Ramos (cell line): ENCODE measurements around the gene PCBP1.
"Not testable (repeated sequence)": the region's sequence is repeated elsewhere in the genome, so short reads cannot be mapped to it uniquely, and the experiment has no call there.

Experiments
- in situ Hi-C: fragments of 300-500 bp; cut with MboI; formaldehyde crosslinking; loops from one replicate; pipeline ENCODE4 v1.14.3; 2022; ENCODE audit warnings: low sequenced_read_pairs; ENCODE audit not compliant: unreplicated experiment

PCBP1 gene

DNA sequence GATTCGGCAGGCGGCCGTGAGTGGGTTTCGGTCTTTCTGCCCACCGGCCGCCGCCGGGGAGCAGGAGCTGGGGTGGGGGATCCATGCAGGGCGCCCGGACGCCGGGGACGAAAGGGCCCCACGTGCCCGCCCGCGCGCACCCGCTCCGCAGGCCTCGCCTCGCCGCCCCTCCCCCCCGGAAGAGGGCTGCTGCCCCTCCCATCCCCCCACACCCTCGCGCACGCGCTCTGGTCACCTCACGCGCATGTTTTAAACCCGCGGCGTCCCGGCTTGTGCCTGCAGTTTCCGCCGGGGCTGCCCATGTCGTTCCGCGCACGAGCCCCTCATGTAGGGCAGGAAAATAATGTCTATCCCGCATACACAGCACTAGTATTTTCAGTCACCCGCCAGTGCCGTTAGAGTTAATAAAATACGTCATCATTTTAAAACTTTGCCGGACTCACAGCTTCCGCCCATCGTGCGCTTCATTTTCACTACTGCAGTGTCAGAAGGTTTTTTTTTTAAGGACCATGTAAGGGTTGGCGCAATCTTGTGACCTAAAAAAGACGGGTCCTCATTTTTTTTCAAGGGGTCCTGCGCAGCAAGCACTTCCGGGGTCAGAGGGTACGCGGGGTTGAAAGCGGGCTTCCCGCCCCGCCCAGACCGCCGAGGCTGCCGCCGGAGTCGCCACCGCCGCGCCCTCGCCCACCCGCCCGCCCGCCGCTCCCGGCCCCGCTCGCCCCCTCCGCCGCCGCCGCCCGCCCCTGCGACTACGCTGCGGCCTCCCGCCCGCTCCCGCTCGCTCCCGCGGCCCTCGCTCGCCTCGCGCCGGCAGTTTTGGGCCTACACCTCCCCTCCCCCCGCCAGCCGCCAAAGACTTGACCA is at the start of gene PCBP1:
TSS of gene PCBP1 (plus strand) at position 640 of the 864 bp plus-strand sequence. CDS start 267 bp downstream, outside the sequence.
- in situ Hi-C loops, result loop anchor here (25.0 kb wide), 1 partner anchor 1700 kb away; no protein-coding TSS in a partner anchor

DNA sequence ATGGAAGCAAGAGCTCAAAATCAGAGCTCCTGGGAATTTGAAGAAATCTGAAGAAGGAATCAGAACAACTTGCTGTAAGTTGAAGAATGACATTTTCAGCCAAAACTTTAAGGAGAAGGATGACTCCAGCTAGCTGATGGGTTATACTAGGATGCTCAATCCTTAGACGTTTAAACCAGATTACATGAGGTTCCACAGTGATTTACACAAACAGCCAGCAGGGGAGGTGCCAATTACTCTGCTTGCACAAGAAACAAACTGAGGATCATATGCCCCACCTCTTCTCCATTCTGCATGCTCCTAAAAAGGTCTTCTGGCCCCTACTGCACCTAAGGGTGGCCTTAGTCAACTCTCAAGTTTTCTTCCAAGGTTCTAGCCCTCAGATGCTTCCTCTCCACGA is 47.9 kb upstream of the PCBP1 start:
- in situ Hi-C loops, result no loop called here

DNA sequence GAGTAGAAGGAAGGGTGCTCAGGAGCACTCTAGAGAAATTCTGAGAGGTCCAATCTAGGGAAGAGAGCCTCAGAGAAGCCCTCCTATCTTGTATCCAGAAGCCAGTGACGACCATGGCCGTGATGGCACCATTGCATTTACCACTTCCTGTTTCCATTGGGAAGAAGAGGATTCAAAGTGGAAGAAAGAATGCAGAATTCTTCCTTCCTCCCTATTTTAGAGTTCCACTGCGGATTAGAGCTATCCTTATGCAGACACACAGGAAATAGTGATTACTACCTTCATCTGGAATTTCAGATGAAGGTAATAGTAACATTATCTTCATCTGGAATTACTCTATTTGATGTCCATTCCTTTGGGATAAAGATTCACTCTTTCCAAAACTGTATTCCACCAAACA is 45.6 kb upstream of the PCBP1 start:
- in situ Hi-C loops, result no loop called here

DNA sequence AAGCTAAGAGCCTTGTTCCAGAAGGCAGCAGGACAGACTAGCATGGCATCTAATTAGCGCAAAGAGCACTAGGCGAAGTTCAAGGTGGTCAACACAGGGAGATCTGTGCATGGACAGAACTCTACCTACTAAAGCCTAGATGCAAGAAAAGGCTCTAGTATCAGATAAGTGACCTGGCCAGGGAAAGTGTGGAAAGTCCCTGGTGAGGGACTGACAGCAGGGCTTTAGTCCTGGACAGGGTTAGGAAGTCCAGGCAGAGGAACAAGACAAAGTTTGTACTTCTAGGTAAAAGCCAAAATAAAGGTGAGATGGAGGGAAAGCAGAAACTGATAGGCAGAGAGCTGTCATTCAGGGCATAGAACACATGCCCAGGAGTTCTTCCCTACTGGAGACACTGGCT is 45.0 kb upstream of the PCBP1 start:
- in situ Hi-C loops, result no loop called here

DNA sequence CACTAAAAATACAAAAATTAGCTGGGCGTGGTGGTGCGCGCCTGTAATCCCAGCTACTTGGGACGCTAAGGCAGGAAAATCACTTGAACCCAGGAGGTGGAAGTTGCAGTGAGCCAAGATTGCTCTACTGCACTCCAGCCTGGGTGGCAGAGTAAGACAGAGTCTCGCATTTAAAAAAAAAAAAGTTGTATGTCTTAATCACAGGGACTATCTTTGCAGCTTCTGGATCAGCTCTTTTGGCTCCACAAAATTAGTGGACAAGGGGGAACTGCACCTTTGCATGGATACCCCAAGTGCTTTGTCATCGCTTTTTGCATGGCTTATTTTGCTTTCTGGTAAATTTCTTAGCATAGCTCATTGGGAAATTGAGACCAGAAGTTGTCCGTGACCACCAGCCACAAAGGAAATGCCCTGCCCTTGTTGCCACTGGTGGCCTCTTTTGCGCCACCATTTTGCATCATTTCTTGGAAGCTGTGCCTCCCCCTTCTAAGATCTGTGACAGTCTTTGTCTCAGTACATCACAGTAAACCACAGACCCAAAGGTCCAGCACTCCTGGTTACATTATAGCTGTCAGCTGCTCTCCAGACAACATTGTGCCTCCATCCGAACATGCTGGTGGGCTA is 43.9 kb upstream of the PCBP1 start:
- in situ Hi-C loops, result no loop called here

DNA sequence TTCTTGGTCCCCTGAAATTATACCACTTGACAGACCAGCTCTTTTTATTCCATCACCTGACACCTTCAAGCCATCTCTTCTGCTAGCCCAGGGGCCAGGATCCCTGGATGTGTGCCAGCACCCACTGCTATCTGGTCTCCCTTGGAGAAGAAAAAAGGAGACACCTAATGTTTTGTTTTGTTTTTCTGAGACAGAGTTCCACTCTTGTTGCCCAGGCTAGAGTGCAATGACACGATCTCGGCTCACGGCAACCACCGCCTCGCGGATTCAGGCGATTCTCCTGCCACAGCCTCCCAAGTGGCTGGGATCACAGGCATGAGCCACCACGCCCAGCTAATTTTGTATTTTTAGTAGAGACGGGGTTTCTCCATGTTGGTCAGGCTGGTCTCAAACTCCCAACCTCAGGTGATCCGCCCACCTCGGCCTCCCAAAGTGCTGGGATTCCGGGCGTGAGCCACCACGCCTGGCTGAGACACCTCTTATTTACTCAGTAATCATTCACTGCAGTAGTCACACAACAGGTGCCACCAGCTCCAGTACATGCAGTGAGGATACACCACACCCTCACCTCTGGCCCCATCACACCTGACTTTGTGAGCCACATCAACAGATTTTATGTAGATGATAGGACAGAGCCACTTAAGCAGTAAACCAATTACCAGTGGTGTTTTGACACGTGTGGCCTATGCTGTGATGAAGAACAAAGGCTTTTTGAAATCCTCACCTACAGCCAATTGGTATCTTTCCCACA is 42.8 kb upstream of the PCBP1 start:
- in situ Hi-C loops, result no loop called here

DNA sequence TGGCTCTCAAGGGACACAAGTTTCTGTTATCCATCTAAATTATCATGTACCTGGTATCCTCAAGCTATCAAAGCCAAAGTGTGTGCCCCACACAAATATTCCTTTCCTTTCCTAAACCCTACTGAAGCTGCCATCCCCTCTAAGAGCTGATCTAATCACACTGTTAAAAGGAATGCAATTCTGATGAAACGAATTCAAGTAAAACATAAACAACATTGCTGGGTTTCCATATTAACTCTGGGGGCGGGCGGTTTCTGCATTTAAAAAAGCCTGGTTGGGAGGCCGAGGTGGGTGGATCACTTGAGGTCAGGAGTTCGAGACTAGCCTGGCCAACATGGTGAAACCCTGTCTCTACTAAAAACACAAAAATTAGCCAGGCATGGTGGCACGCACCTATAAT is 41.9 kb upstream of the PCBP1 start:
- in situ Hi-C loops, result no loop called here

DNA sequence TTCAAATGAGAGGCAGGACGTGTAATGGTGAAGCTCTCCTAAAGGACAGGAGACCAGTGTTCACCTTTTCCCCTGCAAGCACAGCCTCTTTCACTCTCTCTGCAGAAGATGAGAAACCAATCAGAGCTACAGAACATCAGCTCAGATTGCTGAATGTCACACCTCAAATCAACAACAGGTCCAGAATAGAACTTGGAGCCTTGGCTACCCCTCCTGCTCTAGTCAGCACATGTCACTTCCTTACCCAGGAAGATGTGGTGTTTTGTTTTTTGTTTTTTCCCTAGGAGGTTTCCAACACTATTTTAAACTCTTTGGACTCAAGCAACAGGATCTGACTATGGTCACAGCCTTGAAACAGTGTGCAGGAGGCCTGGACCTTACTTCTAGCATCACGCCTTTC is 41.3 kb upstream of the PCBP1 start:
- in situ Hi-C loops, result no loop called here

DNA sequence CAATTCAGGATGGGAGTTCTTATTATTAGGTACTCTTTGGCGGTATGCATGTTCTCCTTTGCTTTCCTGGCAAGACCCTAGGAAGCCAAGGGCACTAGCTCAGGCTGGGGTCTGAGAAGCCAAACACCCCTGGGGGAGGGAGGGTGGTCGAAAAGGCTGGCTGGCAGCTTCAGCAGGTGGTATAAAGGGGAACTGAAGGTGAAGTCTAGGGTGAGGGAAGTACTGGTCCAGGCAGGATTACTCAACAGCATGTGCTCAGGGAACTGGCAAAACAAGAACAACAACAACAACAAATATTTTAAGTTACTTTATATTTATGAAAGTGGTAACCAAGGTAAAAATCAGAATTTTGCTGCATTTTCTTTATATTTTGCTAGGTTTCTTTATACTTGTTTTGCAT is 40.7 kb upstream of the PCBP1 start:
- in situ Hi-C loops, result no loop called here

DNA sequence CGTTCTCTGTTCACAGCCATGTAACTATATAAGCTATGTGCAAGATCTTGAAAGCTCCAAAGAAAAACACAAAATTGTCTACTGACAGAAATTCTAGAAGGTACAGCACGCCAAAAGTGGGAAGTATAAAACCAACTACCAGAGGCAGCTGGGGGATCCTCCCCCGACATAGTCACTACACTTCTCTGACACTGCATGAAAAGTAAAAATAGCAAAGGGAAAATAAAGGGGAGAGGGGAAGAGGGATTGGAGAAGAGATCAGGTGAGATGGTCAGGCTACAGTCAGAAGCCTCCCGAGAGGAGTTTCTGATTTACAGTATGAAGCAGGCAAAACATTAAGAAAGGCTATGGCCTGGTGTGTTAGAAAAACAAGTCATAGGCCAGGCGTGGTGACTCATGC is 39.8 kb upstream of the PCBP1 start:
- in situ Hi-C loops, result no loop called here

DNA sequence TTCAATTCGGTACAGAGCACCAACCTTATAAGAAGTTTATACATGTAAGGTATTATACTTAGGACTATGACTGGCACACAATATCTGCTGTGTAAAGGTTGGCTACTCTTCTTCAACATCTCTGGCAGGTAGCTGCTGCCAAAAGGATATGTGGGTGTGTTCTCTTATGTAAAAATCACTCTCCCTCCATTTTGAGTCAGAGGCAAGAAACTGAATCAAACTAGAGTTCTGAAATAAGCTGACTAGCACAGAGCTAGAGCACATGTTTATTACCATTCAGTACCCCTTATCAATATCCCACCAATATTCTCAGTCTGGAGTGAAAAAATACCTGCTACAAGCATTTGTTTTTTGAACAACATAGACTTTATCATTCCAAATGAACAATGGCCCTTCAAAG is 38.0 kb upstream of the PCBP1 start:
- in situ Hi-C loops, result no loop called here

DNA sequence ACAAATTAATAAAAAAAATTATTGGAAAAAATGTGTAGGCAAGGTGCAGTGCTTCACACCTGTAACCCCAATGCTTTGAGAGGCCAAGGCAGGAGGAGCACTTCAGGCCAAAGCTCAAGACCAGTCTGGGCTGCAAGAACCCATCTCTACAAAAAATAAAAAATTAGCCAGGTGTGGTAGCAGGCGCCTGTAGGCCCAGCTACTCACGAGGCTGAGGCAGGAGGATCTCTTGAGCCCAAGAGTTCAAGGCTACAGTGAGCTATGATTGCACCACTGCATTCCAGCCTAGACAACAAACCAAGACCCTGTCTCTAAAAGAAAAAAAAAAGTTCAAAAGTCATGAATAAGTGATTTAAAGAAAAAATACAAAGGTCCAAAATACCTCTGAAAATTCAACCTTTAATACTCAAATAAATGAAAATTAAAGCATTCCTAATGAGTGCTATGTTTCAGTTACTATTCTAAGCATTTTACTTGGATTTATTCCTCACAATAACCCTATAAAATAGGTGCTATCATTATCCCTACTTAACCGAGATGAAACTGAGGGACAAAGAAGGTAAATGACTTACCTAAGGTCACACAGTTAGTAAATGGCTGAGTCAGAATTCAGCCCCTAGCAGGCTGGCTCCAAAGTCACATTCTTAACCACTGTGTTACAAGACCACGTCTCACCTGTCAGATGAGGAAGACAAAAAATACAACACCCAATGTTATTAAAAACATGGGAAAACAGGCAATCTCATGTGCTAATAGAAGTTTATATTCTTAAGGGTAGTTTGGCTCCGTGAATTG is 36.4 kb upstream of the PCBP1 start:
- in situ Hi-C loops, result no loop called here

DNA sequence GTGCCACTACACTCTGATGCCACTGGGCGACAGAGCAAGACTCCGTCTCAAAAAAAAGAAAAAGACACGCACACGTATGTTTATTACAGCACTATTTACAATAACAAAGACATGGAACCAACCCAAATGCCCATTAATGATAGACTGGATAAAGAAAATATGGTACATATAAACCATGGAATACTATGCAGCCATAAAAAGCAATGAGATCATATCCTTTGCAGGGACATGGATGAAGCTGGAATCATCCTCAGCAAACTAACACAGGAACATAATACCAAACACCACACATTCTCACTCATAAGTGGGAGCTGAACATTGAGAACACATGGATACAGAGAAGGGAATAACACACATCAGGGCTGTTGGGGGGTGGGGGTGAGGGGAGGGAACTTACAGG is 32.0 kb upstream of the PCBP1 start:
- in situ Hi-C loops, result not testable (repeated sequence)

DNA sequence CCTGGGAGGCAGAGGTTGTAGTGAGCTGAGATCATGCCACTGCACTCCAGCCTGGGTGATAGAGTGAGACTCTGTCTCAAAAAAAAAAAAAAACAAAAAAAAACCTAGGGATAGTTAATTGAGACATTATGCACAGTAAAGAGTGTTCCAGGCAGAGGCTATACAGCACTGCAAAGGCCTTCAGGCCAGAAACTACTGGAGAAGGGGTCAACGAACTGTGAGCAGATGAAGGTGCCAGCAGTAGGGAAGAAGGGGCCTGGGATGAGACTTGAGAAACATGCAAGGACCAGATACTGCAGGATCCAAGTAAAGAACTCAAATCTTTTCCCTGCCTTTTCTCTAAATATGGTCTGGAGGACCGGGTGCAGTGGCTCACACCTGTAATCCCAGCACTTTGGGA is 26.0 kb upstream of the PCBP1 start:
- in situ Hi-C loops, result no loop called here

DNA sequence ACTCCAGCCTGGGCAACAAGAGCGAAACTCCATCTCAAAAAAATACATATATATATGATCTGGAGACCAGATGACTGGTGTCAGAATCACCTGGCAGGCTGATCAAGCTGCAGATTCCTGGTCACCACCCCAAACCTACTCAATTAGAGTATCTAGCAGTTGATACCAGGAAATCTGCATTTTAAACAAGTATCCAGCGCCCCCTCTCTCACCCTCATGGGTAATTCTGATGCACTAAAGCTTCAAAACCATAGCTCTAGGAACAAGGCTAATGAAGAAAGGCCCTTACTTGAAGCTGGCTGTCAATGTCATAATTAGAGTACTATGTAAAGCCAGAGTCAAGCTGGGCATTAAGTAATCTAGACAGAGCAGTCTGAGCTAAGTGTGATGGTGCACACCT is 25.0 kb upstream of the PCBP1 start:
- in situ Hi-C loops, result no loop called here

DNA sequence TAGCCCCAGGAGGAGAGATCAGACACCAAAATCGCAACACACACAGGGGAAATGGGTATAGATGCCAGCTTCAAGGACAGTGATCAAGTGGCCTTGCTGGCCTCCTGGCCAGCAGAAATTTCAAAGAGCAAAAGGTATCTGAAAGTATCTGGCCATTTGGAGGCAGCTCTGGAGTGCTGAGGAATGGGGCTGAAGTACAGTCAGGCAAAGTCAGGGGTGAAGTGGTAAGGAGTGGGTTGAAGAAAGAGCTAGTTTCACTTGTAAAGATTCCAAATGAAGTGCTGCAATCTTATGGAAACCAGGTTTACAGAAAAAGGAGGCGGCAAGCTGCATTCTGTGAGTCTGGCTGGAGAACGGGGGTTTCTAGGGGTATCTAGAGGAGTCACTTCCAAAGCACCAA is 19.2 kb upstream of the PCBP1 start:
- in situ Hi-C loops, result no loop called here

DNA sequence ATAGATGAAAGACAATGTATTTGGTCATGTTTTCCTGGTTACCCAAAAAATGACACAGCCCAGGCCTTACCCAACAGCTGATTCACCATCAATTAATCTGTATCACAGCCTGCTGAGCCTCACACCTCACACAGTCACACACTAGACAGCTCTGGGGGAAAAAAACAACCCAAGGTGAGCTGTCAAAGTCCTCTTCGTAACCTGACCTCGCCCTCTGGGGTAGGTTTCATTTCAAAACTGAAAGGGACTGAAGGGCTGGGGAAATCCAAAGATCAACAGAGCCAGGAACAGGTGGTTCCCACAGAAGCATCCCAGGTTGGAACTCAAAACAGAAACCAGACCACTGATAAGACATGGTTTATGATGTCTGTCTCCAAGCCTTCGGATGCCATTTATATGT is 18.2 kb upstream of the PCBP1 start:
- in situ Hi-C loops, result no loop called here

DNA sequence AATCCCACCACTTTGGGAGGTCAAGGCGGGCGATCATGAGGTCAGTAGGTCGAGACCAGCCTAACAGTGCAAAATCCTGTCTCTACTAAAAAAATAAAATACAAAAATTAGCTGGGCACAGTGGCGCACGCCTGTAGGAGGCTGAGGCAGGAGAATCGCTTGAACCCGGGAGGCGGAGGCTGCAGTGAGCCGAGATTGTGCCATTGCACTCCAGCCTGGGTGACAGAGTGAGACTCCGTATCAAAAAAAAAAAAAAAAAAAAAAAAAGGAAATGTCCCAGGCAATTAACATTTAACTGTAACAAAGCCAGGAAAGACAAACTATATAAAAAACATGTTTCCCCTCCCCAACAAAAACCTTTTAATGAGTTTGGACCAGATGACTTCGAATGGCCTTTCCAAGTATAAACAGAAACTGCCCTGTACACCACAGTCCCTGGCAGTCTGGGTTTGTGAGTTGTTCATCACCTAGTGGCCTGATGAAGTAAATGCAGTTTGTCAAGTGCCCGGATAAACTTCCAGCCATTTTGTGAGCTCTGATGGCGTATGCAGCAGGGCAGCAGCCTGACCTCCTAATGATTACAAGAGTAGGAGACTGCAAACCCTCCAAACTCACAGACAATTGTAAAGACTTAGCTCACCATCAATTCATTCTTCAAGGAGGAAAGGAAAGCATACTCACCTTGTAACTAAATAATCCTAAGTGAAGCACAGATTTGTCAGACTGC is 16.6 kb upstream of the PCBP1 start:
- in situ Hi-C loops, result no loop called here

DNA sequence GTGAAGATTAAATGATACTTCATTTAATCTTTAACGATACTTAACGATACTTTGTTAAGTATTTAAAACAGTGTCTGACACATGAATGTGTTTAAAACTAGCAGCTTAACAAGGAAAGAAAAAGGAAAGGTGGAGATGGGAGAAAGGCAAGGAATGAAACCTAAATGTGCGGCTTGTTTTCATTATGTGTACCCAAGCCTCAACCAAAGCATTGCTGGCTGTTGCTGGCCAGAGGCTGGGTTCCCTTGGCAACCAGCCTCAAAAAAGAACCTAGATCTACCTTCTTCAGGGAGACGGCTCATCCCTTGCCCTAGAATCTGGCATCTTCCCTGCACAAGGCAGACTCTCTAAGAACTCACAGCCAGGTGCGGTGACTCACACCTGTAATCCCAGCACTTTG is 13.8 kb upstream of the PCBP1 start:
- in situ Hi-C loops, result no loop called here

DNA sequence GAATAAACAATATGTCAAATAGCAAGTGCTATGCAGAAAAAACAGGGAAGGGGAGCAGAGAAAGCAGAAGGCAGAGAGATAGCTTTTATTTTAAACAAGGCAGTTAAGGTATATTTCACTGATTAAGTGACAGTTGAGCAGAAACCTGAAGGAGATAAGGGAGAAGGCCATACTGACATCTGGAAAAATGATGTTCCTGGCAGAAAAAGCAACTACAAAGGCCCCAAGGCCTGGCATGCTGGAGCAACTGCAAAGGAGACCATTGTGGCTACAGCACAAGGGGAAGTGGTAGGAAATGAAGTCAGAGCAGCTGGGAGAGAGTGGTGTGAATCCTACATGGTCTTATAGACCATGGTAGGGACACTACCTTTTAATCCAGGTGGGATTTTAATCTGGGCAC is 8.9 kb upstream of the PCBP1 start:
- in situ Hi-C loops, result loop anchor here (25.0 kb wide), 1 partner anchor 1691 kb away; no protein-coding TSS in a partner anchor
